GM21529 (cell line): ENCODE results near the gene TNP2.

ENCODE experiments used
- ATAC-seq: cut with Tn5 transposase; IDR thresholded peaks from one replicate; pipeline ENCODE4 v1.9.1; 2021; ENCODE audit not compliant: unreplicated experiment

TNP2 gene

GRCh38 chr16:11277607-11278337 lies 8.6 kb upstream of the TNP2 start:
- no peak for ATAC-seq

DNA sequence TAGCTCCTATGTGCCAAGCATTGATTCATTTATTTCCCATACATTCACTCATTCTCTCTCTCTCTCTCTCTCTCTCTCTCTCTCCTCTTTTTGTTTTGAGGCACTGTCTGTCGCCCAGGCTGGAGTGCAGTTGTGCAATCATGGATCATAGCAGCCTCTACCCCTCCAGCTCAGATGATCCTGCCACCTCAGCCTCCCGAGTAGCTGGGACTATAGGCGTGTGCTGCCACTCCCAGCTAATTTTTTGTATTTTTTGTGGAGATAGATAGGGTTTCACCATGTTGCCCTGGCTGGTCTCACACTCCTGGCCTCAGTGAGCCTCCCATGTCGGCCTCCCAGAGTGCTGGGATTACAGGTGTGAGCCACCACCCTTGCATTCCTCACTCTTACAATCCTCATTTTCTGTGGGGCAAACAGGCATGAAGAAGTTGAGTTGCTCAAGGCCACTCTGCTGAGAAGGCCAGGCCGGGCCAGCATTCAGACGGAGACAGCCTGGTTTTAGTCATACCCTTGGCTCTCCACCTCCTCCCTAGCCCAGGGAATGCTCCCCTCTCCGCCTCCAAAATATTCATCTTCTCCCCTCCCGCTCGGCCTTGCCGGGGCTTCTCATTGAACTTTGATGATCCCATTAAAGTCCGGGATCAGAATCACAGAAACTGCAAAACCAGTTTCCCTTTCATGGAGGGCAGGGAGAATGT lies 7.9 kb upstream of the TNP2 start:
- ATAC-seq = no peak

DNA sequence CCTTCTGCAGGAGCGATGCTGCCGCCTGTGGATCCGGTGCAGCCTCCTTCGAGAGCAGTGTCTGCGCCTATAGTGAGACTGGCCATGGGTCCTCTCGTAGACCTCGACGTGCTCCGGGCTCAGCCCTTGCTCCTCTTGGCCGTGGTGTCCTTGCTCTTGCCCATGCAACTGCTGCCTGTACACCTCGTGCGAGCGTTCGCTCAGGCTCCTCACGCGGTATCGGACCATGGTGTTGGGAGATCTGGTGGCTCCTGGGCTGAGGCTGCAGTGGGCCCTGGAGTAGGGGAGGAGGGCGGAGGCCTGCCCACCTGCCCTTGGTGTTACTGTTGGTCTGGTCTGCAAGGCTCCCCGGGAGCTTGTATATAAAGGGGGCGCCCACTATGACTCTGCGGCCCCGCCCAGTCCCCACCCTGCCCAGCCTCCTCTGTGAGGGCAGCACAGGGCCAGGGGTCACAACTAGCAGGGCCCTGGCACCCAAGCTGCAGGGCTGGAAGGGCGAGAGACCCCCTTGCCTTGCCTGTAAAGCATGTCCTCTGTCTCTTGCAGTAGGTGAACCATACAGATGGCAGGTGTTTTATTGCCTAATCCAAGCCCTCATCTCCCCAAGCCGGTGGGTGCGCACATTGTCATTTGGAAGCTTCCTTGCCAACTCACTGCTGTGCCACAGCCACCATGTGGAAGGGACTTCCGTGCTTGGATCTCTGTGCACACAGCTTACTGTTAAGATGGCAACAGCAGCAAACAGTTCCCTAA lies 7.2 kb upstream of the TNP2 start, which contains the start of gene PRM2:
PRM2 (minus strand) TSS at position 338 of the 753 bp plus-strand sequence; CDS start at position 228, 110 bp downstream.
- no peak for ATAC-seq

DNA sequence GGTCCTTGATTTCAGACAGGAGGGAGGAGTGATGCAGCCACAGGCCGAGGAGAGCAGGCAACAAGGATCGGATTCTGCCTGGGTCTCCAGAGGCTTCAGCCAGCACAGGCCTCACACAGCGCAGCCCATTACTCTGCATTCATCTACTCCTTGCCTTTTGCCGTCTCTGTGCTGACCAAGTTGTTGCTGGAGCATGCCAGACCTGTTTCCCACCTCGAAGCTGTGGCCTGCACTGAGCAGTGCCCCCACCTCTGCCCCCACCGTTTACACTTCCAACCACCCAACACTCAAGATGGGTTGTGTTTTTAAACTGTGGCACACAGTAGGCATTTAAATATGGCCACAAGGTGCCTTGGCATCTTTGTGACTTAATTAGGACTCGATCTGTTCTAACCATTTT lies 5.8 kb upstream of the TNP2 start:
- no peak for ATAC-seq

- no peak for ATAC-seq
Observed at GRCh38 chr16:11273721-11274324, 4.7 kb upstream of the TNP2 start.

- no peak for ATAC-seq
Observed at GRCh38 chr16:11272921-11273720, 4.0 kb upstream of the TNP2 start, which contains the start of gene PRM3. Gene PRM3 (minus strand): TSS chr16:11273629. CDS start chr16:11273595, 34 bp downstream.

- ATAC-seq = no peak
Observed at GRCh38 chr16:11272484-11272883, 3.4 kb upstream of the TNP2 start.

DNA sequence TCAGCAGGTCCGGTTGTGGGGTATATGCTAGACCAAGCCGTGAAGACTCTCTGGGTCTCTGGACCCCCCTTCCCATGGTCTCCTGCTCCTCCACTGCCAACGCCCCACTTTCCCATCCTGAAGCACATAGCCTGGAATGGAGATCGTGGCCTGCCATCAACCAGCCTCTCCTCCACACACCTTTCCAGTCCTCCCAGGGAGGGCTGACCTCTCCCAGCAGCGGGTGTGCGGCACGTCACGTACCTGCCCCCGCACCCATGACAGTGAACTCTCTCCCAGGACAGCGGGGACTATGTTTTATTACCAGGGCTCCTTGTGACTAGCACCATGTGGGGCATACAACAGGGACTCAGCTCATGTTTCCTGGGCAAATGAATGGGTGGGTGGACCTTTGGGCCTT lies 2.5 kb upstream of the TNP2 start:
- ATAC-seq = no peak

DNA sequence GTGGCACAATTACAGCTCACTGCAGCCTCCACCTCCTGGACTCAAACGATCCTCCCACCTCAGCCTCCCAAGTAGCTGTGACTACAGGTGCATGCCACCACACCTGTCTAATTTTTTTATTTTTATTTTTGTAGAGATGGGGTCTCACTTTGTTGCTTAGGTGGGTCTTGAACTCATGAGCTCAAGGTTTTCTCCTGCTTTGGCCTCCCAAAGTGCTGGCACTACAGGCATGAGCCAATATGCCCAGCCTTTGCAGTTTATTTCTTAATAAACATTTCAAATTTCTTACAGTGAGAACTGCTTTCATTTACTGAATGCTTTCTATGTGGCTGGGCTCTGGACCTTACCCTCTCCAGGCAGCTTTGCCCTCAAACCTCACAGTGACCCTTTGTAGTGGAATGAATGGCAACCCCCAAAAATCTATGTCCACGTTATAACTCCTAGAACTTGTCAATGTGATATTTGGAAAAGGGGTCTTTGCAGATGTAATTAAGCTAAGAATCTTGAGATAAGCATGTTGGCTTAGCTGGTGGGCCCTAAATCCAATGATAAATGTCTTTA lies 1.6 kb upstream of the TNP2 start:
- no peak for ATAC-seq

GRCh38 chr16:11265124-11265523 lies 4.0 kb downstream of the TNP2 start:
- no peak for ATAC-seq

DNA sequence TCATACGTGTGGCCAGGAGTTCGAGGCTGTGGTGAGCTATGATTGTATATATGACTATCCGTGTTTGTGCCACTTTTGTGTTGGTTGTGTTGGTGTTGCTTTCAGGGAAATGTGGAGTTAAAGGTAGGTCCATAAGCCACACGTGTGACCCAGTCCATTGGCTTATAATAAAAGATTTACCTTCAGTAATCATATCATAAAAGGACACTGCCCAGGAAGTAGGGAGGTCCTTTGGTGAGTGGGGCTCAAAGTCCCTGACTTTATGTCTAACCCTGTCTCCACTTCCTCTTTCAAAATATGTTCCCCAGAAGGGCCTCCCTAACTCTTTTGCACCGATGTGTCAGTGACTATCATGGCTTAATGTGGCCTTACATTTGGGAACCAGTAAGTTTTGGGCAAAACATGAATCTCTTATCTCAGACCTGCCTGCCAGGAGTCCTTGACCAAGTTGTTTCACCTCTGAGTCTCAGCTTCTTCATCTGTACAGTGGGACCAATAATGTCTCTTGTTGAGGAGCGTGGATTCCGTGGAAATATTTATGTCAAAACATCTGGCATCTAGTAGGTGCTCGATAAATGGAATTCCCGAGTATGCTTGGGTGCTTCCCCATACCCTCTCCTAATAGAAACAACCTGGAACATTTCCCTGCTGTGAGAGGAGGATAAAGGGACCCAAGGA lies 4.8 kb downstream of the TNP2 start:
- no peak for ATAC-seq

DNA sequence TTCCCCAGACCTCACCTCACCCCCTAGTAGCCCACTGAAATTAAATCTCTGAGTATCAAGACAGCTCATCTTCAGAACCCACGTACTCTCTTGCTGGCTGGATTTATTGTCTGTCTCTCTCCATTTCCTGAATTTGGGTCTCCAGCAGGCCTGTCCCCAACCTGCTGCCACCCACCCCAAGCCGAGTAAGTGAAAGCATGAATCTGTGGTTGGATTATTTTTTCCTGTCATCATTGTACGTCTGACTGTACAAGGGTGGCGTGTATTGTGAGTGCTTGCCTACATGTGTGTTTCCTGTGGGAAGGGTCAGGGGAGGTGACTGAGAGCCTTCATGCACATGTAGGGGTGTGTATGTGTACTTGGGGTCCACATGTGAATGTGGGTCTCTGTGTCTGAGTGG lies 5.4 kb downstream of the TNP2 start:
- no peak for ATAC-seq

- no peak for ATAC-seq
Observed at GRCh38 chr16:11262915-11263314, 6.2 kb downstream of the TNP2 start.

- ATAC-seq = no peak
Observed at GRCh38 chr16:11260596-11260966, 8.5 kb downstream of the TNP2 start.

DNA sequence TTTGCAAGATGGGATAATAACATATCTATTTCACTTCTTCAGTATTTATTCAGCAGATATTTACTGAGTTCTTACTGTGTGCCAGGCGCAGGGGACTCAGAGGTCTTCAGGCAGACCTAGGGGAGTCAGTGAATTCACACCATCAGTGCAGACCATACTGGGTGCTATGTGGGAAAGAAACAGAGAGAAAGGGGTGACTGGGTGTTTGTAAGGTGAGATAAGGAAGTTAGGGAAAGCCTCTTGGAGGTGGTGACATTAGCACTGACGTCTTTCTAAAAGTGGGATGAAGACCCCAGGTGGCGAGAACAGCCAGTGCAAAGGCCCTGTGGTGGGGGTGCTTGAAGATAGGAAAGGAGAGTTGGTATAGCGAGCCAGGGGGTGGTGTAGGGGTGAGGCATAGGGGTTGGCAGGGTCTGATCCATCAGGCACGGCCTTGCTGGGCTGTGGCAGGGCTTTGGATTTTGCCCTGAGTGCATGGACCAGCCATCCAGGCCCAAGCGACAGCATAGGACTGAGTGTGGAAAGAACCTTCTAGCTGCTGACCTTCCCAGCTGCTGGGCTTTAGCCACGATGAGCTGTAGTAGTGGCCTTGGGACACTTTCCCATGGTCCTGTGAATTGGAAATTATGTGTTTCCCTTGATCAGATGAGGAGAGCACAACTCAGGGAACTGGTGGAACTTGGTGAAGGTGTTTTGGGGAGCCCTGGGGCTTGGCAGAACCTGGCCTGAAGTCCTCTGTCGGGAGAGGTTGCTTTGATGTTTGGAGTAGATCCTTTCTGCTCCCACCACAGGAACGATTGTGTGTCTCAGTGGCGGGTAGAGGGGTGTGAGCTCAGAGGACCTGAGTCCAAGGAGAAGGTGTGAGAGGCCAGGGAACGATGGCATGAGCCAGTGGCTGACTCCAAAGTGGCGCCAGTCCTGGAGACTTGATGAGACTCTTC lies 9.2 kb downstream of the TNP2 start:
- no peak for ATAC-seq

DNA sequence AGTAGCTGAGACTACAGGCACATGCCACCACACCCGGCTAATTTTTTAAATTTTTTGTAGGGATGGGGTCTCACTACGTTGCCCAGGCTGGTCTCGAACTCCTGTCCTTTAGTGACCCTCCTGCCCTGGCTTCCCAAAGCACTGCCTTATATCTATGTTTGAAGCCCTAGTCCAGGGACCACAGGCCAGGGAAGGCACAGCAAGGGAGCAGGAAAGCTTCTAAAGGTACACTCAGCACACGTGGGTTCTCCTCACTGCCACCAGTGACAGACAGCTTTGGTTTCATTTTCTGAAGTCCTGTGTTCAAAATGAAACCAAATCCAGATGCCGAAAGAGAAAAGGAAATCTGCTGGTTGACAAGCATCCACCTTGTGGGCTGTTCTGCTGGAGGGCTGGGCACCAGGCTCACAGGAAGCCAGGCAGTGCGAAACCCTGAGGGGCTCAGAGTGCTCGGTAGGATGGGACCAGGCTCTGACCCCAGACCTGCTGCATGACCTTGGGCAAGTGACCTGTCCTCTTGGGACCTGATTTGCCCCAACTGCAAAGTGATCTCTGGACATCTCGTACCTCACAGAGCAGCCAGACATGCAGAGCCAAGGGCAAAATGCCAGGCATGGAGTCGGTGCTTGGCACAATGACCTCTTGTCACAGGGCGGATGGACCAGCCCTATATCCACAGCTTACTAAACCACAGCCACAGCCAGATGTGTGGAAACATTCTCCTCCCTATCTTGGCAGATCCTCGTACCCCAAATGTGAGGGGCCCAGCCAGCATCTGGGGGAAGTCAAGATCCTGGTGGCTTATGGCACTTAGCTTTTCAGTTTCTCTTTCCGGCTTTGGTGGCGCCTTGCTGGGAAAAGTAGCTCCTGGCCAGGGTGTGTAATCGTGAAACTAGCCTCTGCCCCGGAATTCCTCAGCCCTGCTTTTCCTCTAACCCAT lies 10.3 kb downstream of the TNP2 start:
- no peak for ATAC-seq

- no peak for ATAC-seq
Observed at GRCh38 chr16:11257131-11257938, 11.8 kb downstream of the TNP2 start.
